Regular cardiac myocyte (primary cell): ENCODE results near the gene XK. TPM values are rescaled to one million over a fixed set of nuclear protein-coding genes. Genes with fewer than 3 reads are reported as not detected.

ENCODE experiments used
- total RNA-seq: library from RNA; depleted of rRNA; stranded (reverse); fragments of >200 nt; gene quantifications from 2 replicates; pipeline ENCODE4 v1.2.3, GENCODE V29; 2014

The XK gene, protein sequence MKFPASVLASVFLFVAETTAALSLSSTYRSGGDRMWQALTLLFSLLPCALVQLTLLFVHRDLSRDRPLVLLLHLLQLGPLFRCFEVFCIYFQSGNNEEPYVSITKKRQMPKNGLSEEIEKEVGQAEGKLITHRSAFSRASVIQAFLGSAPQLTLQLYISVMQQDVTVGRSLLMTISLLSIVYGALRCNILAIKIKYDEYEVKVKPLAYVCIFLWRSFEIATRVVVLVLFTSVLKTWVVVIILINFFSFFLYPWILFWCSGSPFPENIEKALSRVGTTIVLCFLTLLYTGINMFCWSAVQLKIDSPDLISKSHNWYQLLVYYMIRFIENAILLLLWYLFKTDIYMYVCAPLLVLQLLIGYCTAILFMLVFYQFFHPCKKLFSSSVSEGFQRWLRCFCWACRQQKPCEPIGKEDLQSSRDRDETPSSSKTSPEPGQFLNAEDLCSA
- total RNA-seq, result under 0.01 and 0.19 TPM in 2 replicates

DNA sequence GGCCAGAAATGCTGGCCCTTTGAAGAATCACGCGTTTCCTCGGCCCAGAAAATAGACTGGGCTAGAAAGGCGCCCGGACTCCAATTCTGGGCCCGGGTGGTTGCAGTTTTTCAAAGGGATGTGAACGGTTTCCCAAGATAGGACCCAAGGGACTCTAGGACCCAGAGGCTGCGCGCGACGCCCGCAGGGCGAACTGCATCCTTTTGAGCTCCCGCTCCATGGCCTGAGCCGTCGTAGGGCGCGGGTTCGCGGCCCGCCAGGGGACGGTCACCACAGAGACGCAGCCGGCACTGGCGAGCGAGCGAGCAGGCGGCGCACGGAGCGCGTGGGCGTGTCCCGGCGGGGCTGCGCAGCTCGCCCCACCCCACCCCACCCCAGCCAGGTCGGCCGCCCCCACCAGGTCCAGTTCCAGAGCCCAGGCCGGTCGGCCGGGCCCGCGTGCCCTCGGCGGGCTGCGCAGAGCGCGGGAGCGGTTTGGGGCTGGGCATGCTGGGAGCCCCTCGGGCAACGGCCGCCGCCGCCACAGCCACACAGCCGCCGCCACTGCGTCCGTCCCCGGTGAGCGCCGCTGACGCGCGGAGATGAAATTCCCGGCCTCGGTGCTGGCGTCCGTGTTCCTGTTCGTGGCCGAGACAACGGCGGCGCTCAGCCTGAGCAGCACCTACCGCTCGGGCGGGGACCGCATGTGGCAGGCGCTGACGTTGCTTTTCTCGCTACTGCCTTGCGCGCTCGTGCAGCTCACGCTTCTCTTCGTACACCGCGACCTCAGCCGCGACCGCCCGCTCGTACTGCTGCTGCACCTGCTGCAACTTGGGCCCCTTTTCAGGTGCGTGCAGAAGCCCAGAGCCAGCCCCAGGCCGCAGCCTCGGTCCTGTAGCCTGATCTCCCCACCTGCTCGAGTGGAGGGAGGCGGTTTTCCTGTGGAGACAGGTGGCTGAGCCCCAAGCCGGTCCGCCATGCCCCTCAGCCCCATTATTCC lies at the start of gene XK:
Gene XK (plus strand): TSS at position 411 of the 979 bp plus-strand sequence. CDS start 171 bp downstream, at position 582.

DNA sequence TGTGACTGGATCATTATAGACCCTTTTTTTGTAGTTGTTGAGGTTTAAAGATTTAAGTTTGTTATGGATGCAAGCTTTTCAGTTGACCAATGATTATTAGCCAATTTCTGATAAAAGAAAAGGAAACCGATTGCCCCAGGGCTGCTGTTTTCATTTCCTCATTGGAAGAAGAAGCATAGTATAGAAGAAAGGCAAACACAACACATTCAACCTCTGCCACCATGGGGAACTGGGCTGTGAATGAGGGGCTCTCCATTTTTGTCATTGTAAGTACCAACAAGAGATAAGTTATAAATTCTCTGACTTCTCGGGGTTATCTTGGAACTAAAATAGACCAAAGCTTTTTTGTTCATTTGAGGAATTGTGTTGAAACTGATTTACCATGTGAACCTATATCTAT lies 94.3 kb downstream of the XK start, which contains the start of gene CYBB:
Gene CYBB (plus strand): TSS at position 203 of the 400 bp plus-strand sequence. CDS start 19 bp downstream, at position 222.

Other genes with a start within 250 kb of the XK start
- gene LANCL3, start 114.1 kb upstream of the XK start, total RNA-seq, result 0.28 and 0.38 TPM in 2 replicates
- under 0.01 TPM in 2 replicates for gene CYBB, start 94.3 kb downstream of the XK start, total RNA-seq
- gene DYNLT3, start 161.8 kb downstream of the XK start, total RNA-seq, result 64.0 and 98.4 TPM in 2 replicates